ENCODE results near the gene PHF24. TPM values are rescaled to one million over a fixed set of nuclear protein-coding genes. Genes with fewer than 3 reads are reported as not detected.

Gene PHF24
- total RNA-seq, 1 experiment from 2014 or later, result 0.47 TPM

DNA sequence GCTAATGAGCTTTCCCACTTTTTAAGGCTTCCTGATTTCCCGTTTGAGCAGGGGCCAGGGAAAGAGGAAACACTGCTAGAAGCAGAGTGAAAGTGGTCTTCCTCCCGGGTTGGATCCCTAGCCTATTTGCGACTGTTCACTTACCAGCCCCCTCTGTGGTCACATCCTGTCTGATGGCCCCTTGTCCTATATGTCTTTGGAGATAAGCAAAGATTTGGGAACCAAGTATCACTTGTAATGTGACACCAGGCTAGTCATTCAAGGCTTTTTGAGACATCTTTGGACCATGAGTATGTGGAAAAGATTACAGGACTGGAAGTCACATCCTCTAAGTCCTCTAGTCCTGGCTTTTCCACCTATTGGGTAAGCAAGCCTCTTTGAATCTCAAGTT lies 37.6 kb downstream of the PHF24 start:
- H3K9me2 ChIP-seq (ENCODE audit: insufficient read depth), result no peaks in the 10 kb centered on the region
- no peak overlapping the region for H3K27ac ChIP-seq (ENCODE audit: low read depth, low read length)
- no peaks in the 10 kb centered on the region for H3K27me3 ChIP-seq (ENCODE audit: insufficient read depth, low read length)
- intact Hi-C loops (cut with micrococcal nuclease), result no loop called here
- ChIA-PET RAD21 (ENCODE audit: low non-redundant PET in 1 of 2, low total read pairs in 2 of 2, uncharacterized antibody in 2 of 2, unreplicated experiment in 2 of 2) (interaction anchor here in 1 of 2 experiments (1.9 kb wide), 1 partner anchor 96 kb away, joined by 11 read pairs; no protein-coding TSS in a partner anchor), POLR2A (interaction anchor here (2.4 kb wide), 1 partner anchor 84 kb away, joined by 8 read pairs; the partner anchor contains the start of gene FANCG), CTCF (interaction anchor here (2.3 to 5.7 kb wide), 3 partner anchors 56 to 235 kb away, joined by 14 to 83 read pairs (median 16); no protein-coding TSS in a partner anchor)
- 0 out of 4 replicates have a peak, but pooled peaks cover 0 to 2% of the 10 kb centered on the region in 2 experiments for H3K36me3 ChIP-seq (ENCODE audit: control insufficient read depth in 1 of 2, insufficient read depth in 2 of 2, low read length in 2 of 2)
- ATAC-seq, result no peak
- H3K4me1 ChIP-seq (ENCODE audit: control insufficient read depth in 1 of 2, insufficient read depth in 2 of 2, low read length in 2 of 2), result peaks cover 17 to 43% of the 10 kb centered on the region in 2 experiments
- no peak overlapping the region for H3K4me2 ChIP-seq (ENCODE audit: low read length)
- no peak for TF ChIP-seq ZFX (IDR thresholded peaks at IDR 0.05)
- no peak overlapping the region for H3K4me3 ChIP-seq (replicated peaks in 1 of 2; ENCODE audit: low read depth in 1 of 2, low read length in 2 of 2)
- H3K9ac ChIP-seq (ENCODE audit: low read length), result no peak overlapping the region
- DNase-seq (ENCODE audit: low read depth, low spot score), result no peak
- H2AFZ ChIP-seq (ENCODE audit: low read depth, low read length, poor library complexity, severe bottlenecking), result no peak overlapping the region
- no peaks in the 10 kb centered on the region for H3K79me2 ChIP-seq (ENCODE audit: insufficient read depth, low read length)
- no peaks in the 10 kb centered on the region for H4K20me1 ChIP-seq (ENCODE audit: insufficient read depth)
- H3K9me3 ChIP-seq (ENCODE audit: control insufficient read depth in 1 of 2, insufficient read depth in 1 of 2, low read depth in 1 of 2, low read length in 2 of 2), result no peaks in the 10 kb centered on the region
- BruUV-seq (replicated peaks), result no TSS peak

- no TSS peak for BruUV-seq (replicated peaks)
- H3K9me2 ChIP-seq (ENCODE audit: insufficient read depth), result no peaks in the 10 kb centered on the region
- H3K27me3 ChIP-seq (ENCODE audit: insufficient read depth, low read length), result no peaks in the 10 kb centered on the region
- ChIA-PET CTCF (interaction anchor here (5.7 kb wide), 1 partner anchor 97 kb away, joined by 83 read pairs; no protein-coding TSS in a partner anchor), POLR2A (no interaction called here), RAD21 (ENCODE audit: low non-redundant PET in 1 of 2, low total read pairs in 2 of 2, uncharacterized antibody in 2 of 2, unreplicated experiment in 2 of 2) (no interaction called here)
- H3K9me3 ChIP-seq (ENCODE audit: control insufficient read depth in 1 of 2, insufficient read depth in 1 of 2, low read depth in 1 of 2, low read length in 2 of 2), result no peaks in the 10 kb centered on the region
- H3K4me1 ChIP-seq (ENCODE audit: control insufficient read depth in 1 of 2, insufficient read depth in 2 of 2, low read length in 2 of 2), result peaks cover 17 to 43% of the 10 kb centered on the region in 2 experiments
- ATAC-seq (no peak), DNase-seq (ENCODE audit: low read depth, low spot score) (no peak)
- H4K20me1 ChIP-seq (ENCODE audit: insufficient read depth), result no peaks in the 10 kb centered on the region
- H2AFZ ChIP-seq (ENCODE audit: low read depth, low read length, poor library complexity, severe bottlenecking), result no peak overlapping the region
- no peak overlapping the region for H3K4me2 ChIP-seq (ENCODE audit: low read length)
- no peak overlapping the region for H3K9ac ChIP-seq (ENCODE audit: low read length)
- no peak overlapping the region for H3K27ac ChIP-seq (ENCODE audit: low read depth, low read length)
- intact Hi-C loops (cut with micrococcal nuclease), result no loop called here
- 0 out of 4 replicates have a peak, but pooled peaks cover 0 to 2% of the 10 kb centered on the region in 2 experiments for H3K36me3 ChIP-seq (ENCODE audit: control insufficient read depth in 1 of 2, insufficient read depth in 2 of 2, low read length in 2 of 2)
- H3K4me3 ChIP-seq (replicated peaks in 1 of 2; ENCODE audit: low read depth in 1 of 2, low read length in 2 of 2), result no peak overlapping the region
- H3K79me2 ChIP-seq (ENCODE audit: insufficient read depth, low read length), result no peaks in the 10 kb centered on the region
- no peak for TF ChIP-seq ZFX (IDR thresholded peaks at IDR 0.05)
- no peak for TF ChIP-seq ELF1 (IDR thresholded peaks at IDR 0.05; ENCODE audit: borderline replicate concordance, low read depth)
- no peak for TF ChIP-seq EGR1 (IDR thresholded peaks at IDR 0.05; ENCODE audit: low read depth)
- TF ChIP-seq EZH2 (IDR thresholded peaks at IDR 0.05), result no peak
- TF ChIP-seq JUND (IDR thresholded peaks at IDR 0.05), result no peak
- no peak for TF ChIP-seq POLR2AphosphoS5 (IDR thresholded peaks at IDR 0.05; ENCODE audit: low read depth, low read length)
- TF ChIP-seq EZH2phosphoT487 (IDR thresholded peaks at IDR 0.05; ENCODE audit: borderline replicate concordance), result no peak
- no peak for TF ChIP-seq ZBTB33 (IDR thresholded peaks at IDR 0.05; ENCODE audit: extremely low read depth, insufficient replicate concordance, low read length)
- no peak for TF ChIP-seq MAX (IDR thresholded peaks at IDR 0.05)
- no peak for TF ChIP-seq ZNF274 (IDR thresholded peaks at IDR 0.05; ENCODE audit: low read depth, low read length)
- TF ChIP-seq TCF7L2 (IDR thresholded peaks at IDR 0.05; ENCODE audit: borderline replicate concordance, extremely low read depth, insufficient read depth, insufficient read length), result no peak
- TF ChIP-seq, protein P1, sequence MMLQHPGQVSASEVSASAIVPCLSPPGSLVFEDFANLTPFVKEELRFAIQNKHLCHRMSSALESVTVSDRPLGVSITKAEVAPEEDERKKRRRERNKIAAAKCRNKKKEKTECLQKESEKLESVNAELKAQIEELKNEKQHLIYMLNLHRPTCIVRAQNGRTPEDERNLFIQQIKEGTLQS (IDR thresholded peaks at IDR 0.05), result no peak
- TF ChIP-seq REST (IDR thresholded peaks at IDR 0.05; ENCODE audit: low read depth), result no peak
Measured at GRCh38 chr9:34996181-34996904, 38.3 kb downstream of the PHF24 start.
